Activated CD8-positive, alpha-beta memory T cell treated with anti-CD3 and anti-CD28 coated beads for 36 hours (primary cell): ENCODE results near the gene EIF3B. TPM values are rescaled to one million over a fixed set of nuclear protein-coding genes. Genes with fewer than 3 reads are reported as not detected.
"Not testable (repeated sequence)": the region's sequence is repeated elsewhere in the genome, so short reads cannot be mapped to it uniquely, and the experiment has no call there.

ENCODE experiments used
- CTCF ChIA-PET: fragments of 350-600 bp; sonication (Branson Sonifier 250); formaldehyde crosslinking; loops from one replicate; lab custom pipeline; 2021; ENCODE audit warnings: antibody characterized with exemption; lab: Charles Lee
- POLR2A ChIA-PET: fragments of 350-600 bp; sonication (Branson Sonifier 250); formaldehyde crosslinking; loops from one replicate; lab custom pipeline; 2021; ENCODE audit warnings: antibody characterized with exemption; lab: Charles Lee
- total RNA-seq, 2 experiments: library from RNA; stranded (reverse); gene quantifications; one replicate each; pipeline ENCODE4 v1.2.3, GENCODE V29; 2021

Gene EIF3B
- total RNA-seq, 2 experiments from 2014 or later = 297 to 298 TPM

- ChIA-PET CTCF (interaction anchor here (1.2 kb wide), 1 partner anchor 17 kb away, joined by 3 read pairs; no protein-coding TSS in a partner anchor), POLR2A (interaction anchor here (1.1 kb wide), 1 partner anchor 18 kb away, joined by 4 read pairs; the partner anchor contains the start of gene EIF3B)
Measured at GRCh38 chr7:2372724-2373123, 18.1 kb downstream of the EIF3B start.

- ChIA-PET POLR2A (interaction anchor here (1.1 kb wide), 1 partner anchor 18 kb away, joined by 4 read pairs; the partner anchor contains the start of gene EIF3B), CTCF (interaction anchor here (1.2 kb wide), 1 partner anchor 18 kb away, joined by 3 read pairs; no protein-coding TSS in a partner anchor)
Measured at GRCh38 chr7:2373124-2373556, 18.5 kb downstream of the EIF3B start.

GRCh38 chr7:2373646-2374045, 19.0 kb downstream of the EIF3B start:
- ChIA-PET POLR2A (interaction anchor here (1.1 kb wide), 1 partner anchor 18 kb away, joined by 4 read pairs; the partner anchor contains the start of gene EIF3B), CTCF (interaction anchor here (1.2 kb wide), 1 partner anchor 18 kb away, joined by 3 read pairs; no protein-coding TSS in a partner anchor)

DNA sequence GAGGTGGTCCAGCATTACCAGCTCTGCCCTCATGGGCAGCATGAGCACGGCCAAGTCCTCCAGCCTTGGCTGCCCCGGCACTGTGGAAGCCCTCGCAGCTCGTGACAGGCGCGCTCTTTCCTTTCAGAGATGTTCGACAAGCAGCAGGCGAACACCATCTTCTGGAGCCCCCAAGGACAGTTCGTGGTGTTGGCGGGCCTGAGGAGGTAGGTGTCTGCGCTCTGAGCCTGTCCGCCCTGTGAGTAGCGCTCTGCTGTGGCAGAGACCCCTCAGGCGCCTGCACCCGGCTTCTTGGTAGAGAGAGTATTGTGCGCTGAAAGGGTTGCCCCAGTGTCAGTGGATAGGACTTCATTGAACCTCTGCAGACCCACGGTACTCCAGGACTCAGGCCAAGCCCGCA, 19.8 kb downstream of the EIF3B start:
- ChIA-PET POLR2A (no interaction called here), CTCF (no interaction called here)

- ChIA-PET CTCF (interaction anchor here (0.6 kb wide), 1 partner anchor 557 kb away, joined by 3 read pairs; no protein-coding TSS in a partner anchor), POLR2A (interaction anchor here (1.2 kb wide), 1 partner anchor 9 kb away, joined by 3 read pairs; no protein-coding TSS in a partner anchor)
Measured at GRCh38 chr7:2374830-2375728, 20.5 kb downstream of the EIF3B start.

- POLR2A ChIA-PET = interaction anchor here (0.5 to 1.2 kb wide), 4 partner anchors 8 to 559 kb away, joined by 3 to 4 read pairs (median 4); no protein-coding TSS in a partner anchor
Measured at GRCh38 chr7:2376351-2377154, 21.9 kb downstream of the EIF3B start.

GRCh38 chr7:2377492-2377891, 22.9 kb downstream of the EIF3B start:
- CTCF ChIA-PET, POLR2A ChIA-PET: not testable (repeated sequence)

More at GRCh38 chr7:2376351-2377154, 21.9 kb downstream of the EIF3B start:
- CTCF ChIA-PET = interaction anchor here (0.6 to 1.0 kb wide), 2 partner anchors 12 to 558 kb away, joined by 3 read pairs; no protein-coding TSS in a partner anchor

- CTCF ChIA-PET, POLR2A ChIA-PET: not testable (repeated sequence)
Measured at GRCh38 chr7:2378125-2378524, 23.5 kb downstream of the EIF3B start.

DNA sequence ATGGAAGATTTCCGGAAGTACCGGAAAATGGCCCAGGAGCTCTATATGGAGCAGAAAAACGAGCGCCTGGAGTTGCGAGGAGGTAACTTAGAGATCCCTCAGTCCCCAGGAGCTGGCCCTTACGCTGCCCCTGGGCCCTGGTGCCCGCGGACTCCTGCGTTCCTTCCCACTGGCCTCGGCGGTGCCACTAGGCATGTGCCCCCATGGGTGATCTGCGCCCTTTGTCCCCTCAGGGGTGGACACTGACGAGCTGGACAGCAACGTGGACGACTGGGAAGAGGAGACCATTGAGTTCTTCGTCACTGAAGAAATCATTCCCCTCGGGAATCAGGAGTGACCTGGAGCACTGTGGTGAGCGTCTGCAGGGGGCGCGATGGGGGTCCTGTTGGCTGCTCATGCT, 24.5 kb downstream of the EIF3B start:
- ChIA-PET CTCF (no interaction called here), POLR2A (interaction anchor here (0.6 kb wide), 1 partner anchor 27 kb away, joined by 3 read pairs; no protein-coding TSS in a partner anchor)

DNA sequence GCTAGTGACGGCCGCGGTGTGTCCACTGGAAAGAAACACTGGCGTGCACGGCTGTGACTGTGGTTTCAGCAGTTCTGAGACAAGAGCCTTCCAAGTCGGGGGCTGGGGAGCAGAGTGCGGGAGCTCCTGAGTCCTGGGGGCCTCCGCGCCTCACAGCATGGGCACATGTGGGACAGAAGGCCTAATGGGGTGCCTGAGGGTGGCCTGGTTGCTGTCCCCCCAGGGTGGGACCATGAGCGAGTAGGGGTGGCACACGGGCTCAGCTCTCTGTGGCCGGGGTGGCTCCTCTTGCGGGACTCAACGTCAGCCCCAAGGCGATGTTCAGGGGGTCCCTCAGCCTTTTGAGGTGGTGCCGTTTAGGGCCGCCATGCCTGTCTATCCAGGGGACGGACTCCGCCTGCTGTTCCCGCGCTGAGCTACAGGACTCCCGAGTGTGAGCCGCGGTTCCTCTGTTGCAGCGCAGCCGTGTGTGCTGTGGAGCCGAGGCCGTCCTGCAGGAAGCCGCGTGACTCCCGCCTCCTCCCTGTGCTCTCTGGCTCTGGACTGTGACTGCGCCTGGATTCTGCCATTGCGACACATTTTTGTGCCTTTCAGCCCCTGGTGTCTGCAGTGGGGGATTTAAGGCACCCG, 25.3 kb downstream of the EIF3B start:
- ChIA-PET POLR2A (no interaction called here), CTCF (interaction anchor here (0.7 kb wide), 1 partner anchor 52 kb away, joined by 4 read pairs; no protein-coding TSS in a partner anchor)

- ChIA-PET CTCF (no interaction called here), POLR2A (no interaction called here)
Measured at GRCh38 chr7:2380461-2380860, 25.8 kb downstream of the EIF3B start.

GRCh38 chr7:2381227-2381626, 26.6 kb downstream of the EIF3B start:
- POLR2A ChIA-PET = no interaction called here
- CTCF ChIA-PET = interaction anchor here (0.6 kb wide), 1 partner anchor 16 kb away, joined by 3 read pairs; no protein-coding TSS in a partner anchor

- ChIA-PET CTCF (no interaction called here), POLR2A (no interaction called here)
Measured at GRCh38 chr7:2381881-2382509, 27.4 kb downstream of the EIF3B start.

- ChIA-PET CTCF (interaction anchor here (0.9 to 1.6 kb wide), 3 partner anchors 15 to 47 kb away, joined by 3 to 5 read pairs (median 5); no protein-coding TSS in a partner anchor), POLR2A (interaction anchor here (1.3 kb wide), 1 partner anchor 8 kb away, joined by 3 read pairs; no protein-coding TSS in a partner anchor)
Measured at GRCh38 chr7:2383543-2384274, 29.1 kb downstream of the EIF3B start.

DNA sequence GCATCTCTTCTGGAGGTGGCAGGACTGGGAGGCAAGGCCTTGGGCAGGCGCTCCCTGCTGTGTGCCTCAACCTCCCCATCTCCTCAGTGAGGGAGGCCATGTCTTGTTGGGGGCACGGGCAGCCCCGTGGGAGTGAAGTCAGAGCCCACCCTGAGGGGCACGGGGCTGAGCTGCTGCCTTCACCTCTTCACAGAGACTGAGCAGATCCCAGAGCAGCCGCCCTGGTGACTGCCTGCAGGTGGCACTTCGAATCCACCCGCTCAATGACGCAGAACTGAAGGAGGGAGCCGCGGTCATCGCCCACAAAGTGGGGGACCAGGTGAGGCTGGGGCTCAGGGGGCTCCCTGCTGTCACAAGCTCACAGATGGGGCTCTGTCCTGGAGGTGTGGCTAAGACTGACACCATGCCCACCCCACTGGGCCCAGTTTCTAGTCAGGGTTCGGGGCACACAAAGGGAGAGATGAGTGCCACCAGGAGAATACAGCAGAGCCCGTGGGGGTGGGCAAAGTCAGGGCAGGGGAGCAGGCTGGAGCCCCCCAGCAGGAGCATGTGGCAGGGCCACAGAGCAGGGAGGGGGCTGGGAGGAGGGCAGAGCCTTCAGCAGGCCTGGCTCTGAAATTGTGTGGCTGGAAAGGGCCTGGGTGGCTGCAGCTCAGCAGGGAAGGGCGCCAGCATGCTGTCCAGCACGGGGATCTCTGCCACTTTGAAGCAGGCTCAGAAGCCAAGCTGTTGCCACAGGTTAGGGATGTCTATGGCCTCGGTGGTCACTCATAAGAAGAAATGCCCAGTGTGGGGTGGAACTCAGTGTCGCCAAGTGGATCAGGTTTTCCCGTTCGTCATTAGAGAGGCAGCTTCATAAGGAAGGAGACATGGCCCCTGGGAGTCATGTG, 30.0 kb downstream of the EIF3B start:
- ChIA-PET CTCF (interaction anchor here (0.9 to 1.6 kb wide), 3 partner anchors 16 to 47 kb away, joined by 3 to 5 read pairs (median 5); no protein-coding TSS in a partner anchor), POLR2A (interaction anchor here (1.3 kb wide), 1 partner anchor 9 kb away, joined by 3 read pairs; no protein-coding TSS in a partner anchor)

GRCh38 chr7:2386122-2386521, 31.5 kb downstream of the EIF3B start:
- POLR2A ChIA-PET = not testable (repeated sequence)
- CTCF ChIA-PET = interaction anchor here (1.0 kb wide), 1 partner anchor 17 kb away, joined by 3 read pairs; the partner anchor contains the start of gene CHST12
